Parathyroid adenoma (tissue), 2 donors: ENCODE results near the gene SLC25A48.

Experiments
- H2AFZ ChIP-seq: fragments of 300-600 bp; sonication (generic); one replicate; pipeline ENCODE4 v1.7.0; 2017; ENCODE audit warnings: antibody characterized with exemption, mild to moderate bottlenecking
- H3K27ac ChIP-seq: fragments of 300-600 bp; sonication (generic); one replicate; pipeline ENCODE4 v1.7.0; 2017
- H3K27me3 ChIP-seq: fragments of 300-600 bp; sonication (generic); one replicate; pipeline ENCODE4 v1.7.0; 2017; ENCODE audit warnings: low read length; ENCODE audit not compliant: control insufficient read depth, insufficient read depth
- H3K36me3 ChIP-seq: fragments of 300-600 bp; sonication (generic); one replicate; pipeline ENCODE4 v1.7.0; 2017; ENCODE audit warnings: low read length; ENCODE audit not compliant: control insufficient read depth, insufficient read depth
- H3K4me1 ChIP-seq: fragments of 300-600 bp; sonication (generic); one replicate; pipeline ENCODE4 v1.7.0; 2017; ENCODE audit warnings: control low read depth
- H3K4me2 ChIP-seq: fragments of 300-600 bp; sonication (generic); one replicate; pipeline ENCODE4 v1.7.0; 2017; ENCODE audit warnings: low read length
- H3K4me3 ChIP-seq: fragments of 300-600 bp; sonication (generic); one replicate; pipeline ENCODE4 v1.7.0; 2017; ENCODE audit warnings: low read depth, low read length
- H3K79me2 ChIP-seq: fragments of 300-600 bp; sonication (generic); one replicate; pipeline ENCODE4 v1.7.0; 2017; ENCODE audit warnings: control low read depth
- H3K9ac ChIP-seq: fragments of 300-600 bp; sonication (generic); one replicate; pipeline ENCODE4 v1.7.0; 2017; ENCODE audit warnings: mild to moderate bottlenecking
- H3K9me3 ChIP-seq: fragments of 300-600 bp; sonication (generic); one replicate; pipeline ENCODE4 v1.7.0; 2017; ENCODE audit warnings: low read length; ENCODE audit not compliant: control insufficient read depth
- TF ChIP-seq, protein P1 (sequence below): fragments of 300-600 bp; sonication (generic); IDR thresholded peaks from one replicate; pipeline ENCODE4 v1.7.0; 2017; ENCODE audit warnings: antibody characterized with exemption, mild to moderate bottlenecking
- donor health status: primary hyperparathyroidism.

Gene SLC25A48

DNA sequence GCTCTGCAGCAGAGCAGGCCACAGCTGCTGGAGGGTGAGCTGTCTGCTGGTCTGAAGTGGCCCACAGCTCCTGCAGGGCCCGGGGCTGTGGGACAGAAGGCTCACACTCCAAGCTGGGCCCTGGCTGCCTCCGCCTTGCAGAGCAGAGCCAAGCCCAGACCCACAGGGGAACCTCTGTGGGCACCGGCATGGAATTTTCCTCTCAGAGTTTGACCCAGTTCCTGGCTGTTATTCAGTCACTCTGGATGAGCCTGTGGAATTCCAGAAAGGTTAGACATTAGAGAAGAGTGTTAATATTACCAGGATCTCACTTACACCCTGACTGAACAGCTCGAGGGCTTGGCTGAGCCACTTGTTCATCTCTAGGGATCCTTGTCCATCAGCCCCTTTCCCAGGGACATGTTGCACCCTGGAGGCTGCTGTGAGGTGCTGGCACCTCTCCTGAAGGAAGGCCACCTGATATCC lies 43.7 kb downstream of the SLC25A48 start:
- H3K36me3 ChIP-seq, result no peaks in the 10 kb centered on the region
- TF ChIP-seq, protein P1, sequence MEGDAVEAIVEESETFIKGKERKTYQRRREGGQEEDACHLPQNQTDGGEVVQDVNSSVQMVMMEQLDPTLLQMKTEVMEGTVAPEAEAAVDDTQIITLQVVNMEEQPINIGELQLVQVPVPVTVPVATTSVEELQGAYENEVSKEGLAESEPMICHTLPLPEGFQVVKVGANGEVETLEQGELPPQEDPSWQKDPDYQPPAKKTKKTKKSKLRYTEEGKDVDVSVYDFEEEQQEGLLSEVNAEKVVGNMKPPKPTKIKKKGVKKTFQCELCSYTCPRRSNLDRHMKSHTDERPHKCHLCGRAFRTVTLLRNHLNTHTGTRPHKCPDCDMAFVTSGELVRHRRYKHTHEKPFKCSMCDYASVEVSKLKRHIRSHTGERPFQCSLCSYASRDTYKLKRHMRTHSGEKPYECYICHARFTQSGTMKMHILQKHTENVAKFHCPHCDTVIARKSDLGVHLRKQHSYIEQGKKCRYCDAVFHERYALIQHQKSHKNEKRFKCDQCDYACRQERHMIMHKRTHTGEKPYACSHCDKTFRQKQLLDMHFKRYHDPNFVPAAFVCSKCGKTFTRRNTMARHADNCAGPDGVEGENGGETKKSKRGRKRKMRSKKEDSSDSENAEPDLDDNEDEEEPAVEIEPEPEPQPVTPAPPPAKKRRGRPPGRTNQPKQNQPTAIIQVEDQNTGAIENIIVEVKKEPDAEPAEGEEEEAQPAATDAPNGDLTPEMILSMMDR, result no peak
- H3K9me3 ChIP-seq, result no peaks in the 10 kb centered on the region
- no peaks in the 10 kb centered on the region for H3K4me1 ChIP-seq
- H3K9ac ChIP-seq, result no peak overlapping the region
- no peak overlapping the region for H3K4me2 ChIP-seq
- no peak overlapping the region for H3K4me3 ChIP-seq
- H3K27me3 ChIP-seq, result no peaks in the 10 kb centered on the region
- H3K27ac ChIP-seq, result no peak overlapping the region
- H3K79me2 ChIP-seq, result no peaks in the 10 kb centered on the region
- H2AFZ ChIP-seq, result no peak overlapping the region

DNA sequence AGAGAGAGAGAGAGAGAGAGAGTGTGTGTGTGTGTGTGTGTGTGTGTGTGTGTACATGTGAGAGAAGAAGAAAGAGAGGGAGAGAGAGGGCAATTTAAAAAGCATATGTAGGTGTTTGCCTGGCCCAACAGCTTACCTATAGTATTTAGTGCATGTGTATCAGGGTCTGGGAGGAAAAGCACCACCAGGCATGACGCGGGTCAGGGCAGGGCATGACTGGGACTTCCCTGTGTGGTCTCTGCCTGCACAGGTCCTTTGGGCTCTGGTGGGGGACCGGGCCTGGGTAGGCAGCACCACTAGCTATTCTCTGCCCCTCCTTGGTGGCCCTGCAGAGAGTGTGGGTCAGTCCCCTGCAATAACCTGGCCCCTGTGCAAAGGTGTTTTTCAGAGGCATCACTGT lies 45.1 kb downstream of the SLC25A48 start:
- TF ChIP-seq, protein P1, result no peak
- H3K4me2 ChIP-seq, result no peak overlapping the region
- H3K36me3 ChIP-seq, result no peaks in the 10 kb centered on the region
- H3K27ac ChIP-seq, result no peak overlapping the region
- no peaks in the 10 kb centered on the region for H3K79me2 ChIP-seq
- H3K27me3 ChIP-seq, result no peaks in the 10 kb centered on the region
- H2AFZ ChIP-seq, result no peak overlapping the region
- H3K4me3 ChIP-seq, result no peak overlapping the region
- no peak overlapping the region for H3K9ac ChIP-seq
- no peaks in the 10 kb centered on the region for H3K4me1 ChIP-seq
- no peaks in the 10 kb centered on the region for H3K9me3 ChIP-seq

DNA sequence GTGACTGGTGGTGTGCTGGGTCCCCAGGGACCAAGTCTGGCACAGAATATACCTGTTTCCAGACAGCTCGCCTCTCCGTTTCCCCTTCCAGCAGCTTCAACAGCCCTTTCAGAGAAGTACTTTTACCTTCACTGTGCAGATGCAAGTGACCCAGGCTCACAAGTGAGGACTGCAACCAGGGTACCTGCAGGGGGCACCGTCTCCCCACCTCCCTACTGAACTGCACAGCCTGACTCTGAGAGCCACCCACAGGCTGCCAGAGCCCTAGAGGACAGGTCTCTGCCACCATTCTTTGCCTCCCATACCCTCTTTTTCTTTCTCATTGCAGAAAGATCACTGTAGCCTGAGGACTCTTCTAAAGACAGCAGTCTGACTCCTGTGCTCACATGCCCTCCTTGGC lies 45.8 kb downstream of the SLC25A48 start:
- H3K9me3 ChIP-seq, result no peaks in the 10 kb centered on the region
- H3K27me3 ChIP-seq, result no peaks in the 10 kb centered on the region
- no peaks in the 10 kb centered on the region for H3K36me3 ChIP-seq
- no peaks in the 10 kb centered on the region for H3K4me1 ChIP-seq
- H3K4me2 ChIP-seq, result no peak overlapping the region
- TF ChIP-seq, protein P1, result no peak
- no peak overlapping the region for H3K9ac ChIP-seq
- H3K4me3 ChIP-seq, result no peak overlapping the region
- no peaks in the 10 kb centered on the region for H3K79me2 ChIP-seq
- H3K27ac ChIP-seq, result no peak overlapping the region
- H2AFZ ChIP-seq, result no peak overlapping the region

DNA sequence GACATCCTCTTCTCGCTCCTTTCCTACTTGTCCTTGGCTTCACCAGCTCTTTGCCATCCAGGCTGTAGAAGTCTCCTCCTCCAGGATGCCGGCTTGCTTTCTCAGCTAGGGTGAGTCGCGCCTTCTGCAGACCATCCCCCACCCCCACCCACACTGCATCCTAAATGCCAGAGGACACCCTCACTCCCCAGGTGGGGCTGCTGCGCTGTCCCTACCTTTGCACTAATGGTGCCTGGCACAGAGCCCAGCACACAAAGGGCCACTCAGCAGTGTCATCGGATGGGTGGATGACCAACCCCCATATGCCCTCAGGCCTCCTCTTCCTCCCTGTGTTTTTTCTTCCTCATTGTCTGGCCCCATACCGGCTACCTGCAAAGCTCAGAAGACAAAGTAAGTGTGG lies 46.3 kb downstream of the SLC25A48 start:
- Histone ChIP-seq H3K4me3 (no peak overlapping the region), H3K4me2 (no peak overlapping the region), H3K27ac (no peak overlapping the region), H2AFZ (no peak overlapping the region), H3K36me3 (no peaks in the 10 kb centered on the region), H3K27me3 (no peaks in the 10 kb centered on the region), H3K79me2 (no peaks in the 10 kb centered on the region), H3K9ac (no peak overlapping the region), H3K9me3 (no peaks in the 10 kb centered on the region), H3K4me1 (no peaks in the 10 kb centered on the region)
- TF ChIP-seq, protein P1, result no peak

DNA sequence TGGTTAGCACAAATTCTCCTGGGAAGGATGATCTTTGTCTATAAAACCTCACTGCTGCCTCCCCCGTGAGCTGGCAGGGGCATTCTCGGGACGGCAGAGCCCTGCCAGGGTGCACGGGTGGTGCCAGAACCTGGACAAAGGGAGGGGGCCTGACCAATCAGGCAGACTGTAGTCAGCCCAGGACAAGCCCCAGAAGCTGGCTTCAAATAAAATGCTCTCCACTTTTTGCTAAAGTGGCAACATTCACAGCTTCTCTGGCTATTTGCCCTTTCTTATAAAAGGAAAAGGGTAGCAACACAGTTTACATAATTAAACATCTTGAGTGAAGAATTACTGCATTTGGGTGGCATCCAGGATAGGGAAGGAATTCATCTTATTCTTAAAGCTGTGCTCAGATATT lies 46.8 kb downstream of the SLC25A48 start:
- Histone ChIP-seq H3K27ac (no peak overlapping the region), H2AFZ (no peak overlapping the region), H3K79me2 (no peaks in the 10 kb centered on the region), H3K4me1 (no peaks in the 10 kb centered on the region), H3K27me3 (no peaks in the 10 kb centered on the region), H3K9me3 (no peaks in the 10 kb centered on the region), H3K4me3 (no peak overlapping the region), H3K9ac (no peak overlapping the region), H3K36me3 (no peaks in the 10 kb centered on the region), H3K4me2 (no peak overlapping the region)
- TF ChIP-seq, protein P1, result no peak
